Cardiac fibroblast (primary cell): Measurements from ENCODE around the gene MAST2.
A peak's percentile ranks its signal among the peaks of the same experiment; 100 is the strongest.
"Not testable (repeated sequence)": the region's sequence is repeated elsewhere in the genome, so short reads cannot be mapped to it uniquely, and the experiment has no call there.

Experiments
- DNase-seq, 2 donors: peaks; one replicate each; pipeline versions ENCODE4 v3.0.0 to v3.0.0-alpha.2; 2010; ENCODE audit warnings: low read depth in 2 of 2
- H3K4me3 ChIP-seq, 2 donors: replicated peaks in 1 of 2; 1 replicate in 1 of 2; 2 replicates in 1 of 2; pipeline ENCODE4 v1.5.1; 2011; ENCODE audit warnings: low read depth in 2 of 2, low read length in 2 of 2, mild to moderate bottlenecking in 2 of 2, moderate library complexity in 1 of 2
- TF ChIP-seq, protein P1 (sequence below): IDR thresholded peaks from one replicate; pipeline ENCODE4 v1.5.1; 2011; ENCODE audit warnings: low read depth, mild to moderate bottlenecking, low read length, inconsistent platforms

The MAST2 gene

DNA sequence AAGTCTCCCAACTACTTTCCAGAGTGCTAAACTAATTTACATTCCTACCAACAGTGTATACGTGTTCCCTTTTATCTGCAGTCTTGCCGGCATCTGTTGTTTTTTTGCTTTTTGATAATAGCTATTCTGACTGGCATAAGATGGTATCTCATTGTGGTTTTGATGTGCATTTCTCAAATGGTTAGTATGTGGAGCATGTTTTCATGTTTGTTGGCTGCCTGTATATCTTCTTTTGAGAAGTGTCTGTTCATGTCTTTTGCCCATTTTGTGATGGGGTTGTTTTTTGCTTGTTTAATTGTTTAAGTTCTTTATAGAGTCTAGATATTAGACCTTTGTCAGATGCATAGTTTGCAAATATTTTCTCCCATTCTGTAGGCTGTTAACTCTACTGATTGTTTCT is 46.6 kb downstream of the MAST2 start:
- TF ChIP-seq, protein P1, sequence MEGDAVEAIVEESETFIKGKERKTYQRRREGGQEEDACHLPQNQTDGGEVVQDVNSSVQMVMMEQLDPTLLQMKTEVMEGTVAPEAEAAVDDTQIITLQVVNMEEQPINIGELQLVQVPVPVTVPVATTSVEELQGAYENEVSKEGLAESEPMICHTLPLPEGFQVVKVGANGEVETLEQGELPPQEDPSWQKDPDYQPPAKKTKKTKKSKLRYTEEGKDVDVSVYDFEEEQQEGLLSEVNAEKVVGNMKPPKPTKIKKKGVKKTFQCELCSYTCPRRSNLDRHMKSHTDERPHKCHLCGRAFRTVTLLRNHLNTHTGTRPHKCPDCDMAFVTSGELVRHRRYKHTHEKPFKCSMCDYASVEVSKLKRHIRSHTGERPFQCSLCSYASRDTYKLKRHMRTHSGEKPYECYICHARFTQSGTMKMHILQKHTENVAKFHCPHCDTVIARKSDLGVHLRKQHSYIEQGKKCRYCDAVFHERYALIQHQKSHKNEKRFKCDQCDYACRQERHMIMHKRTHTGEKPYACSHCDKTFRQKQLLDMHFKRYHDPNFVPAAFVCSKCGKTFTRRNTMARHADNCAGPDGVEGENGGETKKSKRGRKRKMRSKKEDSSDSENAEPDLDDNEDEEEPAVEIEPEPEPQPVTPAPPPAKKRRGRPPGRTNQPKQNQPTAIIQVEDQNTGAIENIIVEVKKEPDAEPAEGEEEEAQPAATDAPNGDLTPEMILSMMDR: no peak
- H3K4me3 ChIP-seq: no peak overlapping the region
- DNase-seq: no peak

DNA sequence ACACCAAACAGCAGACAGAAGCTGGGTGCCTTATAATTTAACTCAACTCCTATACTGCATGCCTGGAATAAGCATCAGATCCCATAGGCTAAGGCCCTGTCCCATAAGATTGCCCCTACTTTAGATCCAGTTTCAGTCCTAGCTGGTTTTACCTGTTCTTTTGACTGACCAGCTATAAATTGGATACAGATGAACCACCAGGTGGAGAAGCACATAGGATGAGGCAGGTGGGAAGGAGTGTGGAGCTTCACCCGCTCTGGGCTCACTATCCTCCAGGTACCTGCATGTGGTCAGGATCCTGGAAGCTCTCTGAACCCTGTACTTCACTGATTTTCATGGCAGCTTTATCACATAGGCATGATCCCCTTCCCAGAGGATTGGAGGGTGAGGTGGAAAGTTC is 51.3 kb downstream of the MAST2 start:
- DNase-seq: no peak
- no peak overlapping the region for H3K4me3 ChIP-seq
- TF ChIP-seq, protein P1: no peak

DNA sequence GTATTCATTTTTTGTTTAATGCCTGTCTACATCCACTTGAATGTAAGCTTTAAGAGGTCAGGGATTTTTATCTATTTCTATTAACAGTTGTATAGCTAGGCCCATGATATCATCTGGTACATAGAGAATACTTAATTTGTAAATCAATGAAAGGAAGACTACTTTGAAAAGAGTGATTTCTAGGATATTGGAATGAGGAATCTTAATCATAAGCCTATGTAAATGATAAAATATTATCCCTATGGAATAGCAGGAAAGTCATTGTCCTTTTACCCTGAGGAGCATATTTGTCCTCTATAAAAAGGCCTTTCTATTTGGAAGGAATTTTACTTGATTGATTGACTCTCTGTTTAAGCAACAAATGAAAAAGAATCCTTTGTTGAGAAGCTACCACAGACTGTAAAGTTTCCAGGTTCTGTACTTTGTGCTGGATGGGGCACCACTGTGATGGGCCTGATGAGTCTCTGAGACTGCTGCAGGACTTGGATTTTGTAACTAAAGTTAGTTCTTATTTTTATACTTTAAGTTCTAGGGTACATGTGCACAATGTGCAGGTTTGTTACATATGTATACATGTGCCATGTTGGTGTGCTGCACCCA is 53.8 kb downstream of the MAST2 start:
- no peak for DNase-seq
- no peak overlapping the region for H3K4me3 ChIP-seq
- TF ChIP-seq, protein P1: no peak

DNA sequence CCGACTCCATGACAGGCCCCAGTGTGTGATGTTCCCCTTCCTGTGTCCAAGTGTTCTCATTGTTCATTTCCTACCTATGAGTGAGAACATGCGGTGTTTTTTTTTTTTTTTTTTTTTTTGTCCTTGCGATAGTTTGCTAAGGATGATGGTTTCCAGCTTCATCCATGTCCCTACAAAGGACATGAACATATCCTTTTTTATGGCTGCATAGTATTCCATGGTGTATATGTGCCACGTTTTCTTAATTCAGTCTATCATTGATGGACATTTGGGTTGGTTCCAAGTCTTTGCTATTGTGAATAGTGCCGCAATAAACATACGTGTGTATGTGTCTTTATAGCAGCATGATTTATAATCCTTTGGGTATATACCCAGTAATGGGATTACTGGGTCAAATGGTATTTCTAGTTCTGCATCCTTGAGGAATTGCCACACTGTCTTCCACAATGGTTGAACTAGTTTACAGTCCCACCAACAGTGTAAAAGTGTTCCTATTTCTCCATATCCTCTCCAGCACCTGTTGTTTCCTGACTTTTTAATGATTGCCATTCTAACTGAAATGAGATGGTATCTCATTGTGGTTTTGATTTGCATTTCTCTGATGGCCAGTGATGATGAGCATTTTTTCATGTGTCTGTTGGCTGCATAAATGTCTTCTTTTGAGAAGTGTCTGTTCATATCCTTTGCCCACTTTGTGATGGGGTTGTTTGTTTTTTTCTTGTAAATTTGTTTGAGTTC is 54.5 kb downstream of the MAST2 start:
- not testable (repeated sequence) for DNase-seq, H3K4me3 ChIP-seq

DNA sequence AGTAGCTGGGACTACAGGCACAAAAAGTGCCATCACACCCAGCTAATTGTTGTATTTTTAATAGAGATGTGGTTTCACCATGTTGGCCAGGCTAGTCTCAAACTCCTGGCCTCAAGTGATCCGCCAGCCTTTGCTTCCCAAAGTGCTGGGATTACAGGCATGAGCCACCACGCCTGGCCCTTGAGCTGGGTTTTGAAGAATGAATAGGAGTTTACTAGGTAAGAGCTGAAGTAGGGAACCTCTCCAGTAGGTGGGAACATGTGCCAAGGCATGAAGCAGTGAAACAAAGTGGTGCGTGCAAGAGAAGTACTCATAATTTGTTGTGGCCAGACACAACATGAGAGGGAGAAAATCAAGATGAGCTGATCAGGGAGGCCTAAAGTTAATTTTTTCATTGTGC is 55.8 kb downstream of the MAST2 start:
- H3K4me3 ChIP-seq: no peak overlapping the region
- TF ChIP-seq, protein P1: no peak
- no peak for DNase-seq

DNA sequence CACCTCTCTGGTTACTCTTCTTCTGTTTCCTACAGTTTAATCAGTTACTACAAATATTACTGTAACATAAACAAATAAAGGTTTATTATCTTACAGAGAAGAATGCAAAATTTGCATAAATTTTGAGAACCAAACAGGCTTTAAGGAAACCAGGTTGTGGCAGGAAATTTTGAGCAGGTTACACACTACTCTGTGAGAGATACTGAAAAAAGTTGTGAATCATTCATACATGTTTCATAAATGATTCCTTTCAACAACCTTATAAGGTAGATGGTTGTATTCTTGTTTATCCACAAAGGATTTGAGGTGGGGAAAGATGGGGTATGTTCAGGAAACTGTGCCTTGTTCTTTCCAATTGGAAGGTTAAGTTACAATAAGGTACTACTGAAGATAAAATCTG is 58.6 kb downstream of the MAST2 start:
- DNase-seq: no peak
- TF ChIP-seq, protein P1: no peak
- no peak overlapping the region for H3K4me3 ChIP-seq

DNA sequence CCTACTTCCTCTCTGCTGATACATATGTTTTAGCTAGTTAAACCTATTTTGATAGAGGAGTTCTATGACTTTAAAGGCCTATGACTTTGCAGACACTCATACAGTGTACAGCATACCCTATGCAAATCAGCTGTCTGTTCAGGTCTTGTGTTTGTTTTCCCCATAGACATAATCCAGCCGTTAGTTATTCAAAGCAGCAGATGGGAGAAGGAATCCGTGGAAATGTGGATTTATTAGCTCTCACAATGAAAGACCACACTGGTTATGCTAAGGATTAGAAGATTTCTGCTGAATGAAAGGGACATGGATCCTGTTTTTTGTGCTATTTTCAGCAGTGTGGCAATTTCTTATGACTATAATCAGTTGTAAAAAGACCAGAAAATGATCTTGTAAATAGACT is 59.8 kb downstream of the MAST2 start:
- DNase-seq: peak in 1 of 2 donors; percentile 15
- TF ChIP-seq, protein P1: no peak
- H3K4me3 ChIP-seq: no peak overlapping the region
